Neuronal stem cell (in vitro differentiated cells): ENCODE results near the gene HNRNPK.

ENCODE experiments used
- DNase-seq: peaks from one replicate; pipeline ENCODE4 v3.0.0-alpha.2; 2013; ENCODE audit warnings: low spot score
- H2AFZ ChIP-seq: one replicate; pipeline ENCODE4 v1.6.1; 2013; ENCODE audit warnings: mild to moderate bottlenecking, low read length, inconsistent platforms
- H2AK5ac ChIP-seq: 2 replicates; pipeline ENCODE4 v1.6.1; 2013; ENCODE audit warnings: low read depth, mild to moderate bottlenecking, inconsistent platforms, low read length, moderate library complexity, mixed read lengths
- H2BK120ac ChIP-seq: 2 replicates; pipeline ENCODE4 v1.6.1; 2013; ENCODE audit warnings: low read depth, mild to moderate bottlenecking, inconsistent platforms, low read length, moderate library complexity, mixed read lengths
- H2BK12ac ChIP-seq: one replicate; pipeline ENCODE4 v1.6.1; 2013; ENCODE audit warnings: low read length, inconsistent platforms
- H2BK15ac ChIP-seq: 2 replicates; pipeline ENCODE4 v1.6.1; 2013; ENCODE audit warnings: mild to moderate bottlenecking, low read length, inconsistent platforms, mixed read lengths
- H2BK5ac ChIP-seq: one replicate; pipeline ENCODE4 v1.6.1; 2013; ENCODE audit warnings: inconsistent platforms, mild to moderate bottlenecking, low read length, moderate library complexity
- H3K14ac ChIP-seq: one replicate; pipeline ENCODE4 v1.6.1; 2013; ENCODE audit warnings: low read length, inconsistent platforms
- H3K18ac ChIP-seq: 2 replicates; pipeline ENCODE4 v1.6.1; 2013; ENCODE audit warnings: low read length, inconsistent platforms
- H3K23ac ChIP-seq: 2 replicates; pipeline ENCODE4 v1.6.1; 2013; ENCODE audit warnings: low read depth, mild to moderate bottlenecking, mixed read lengths, low read length, inconsistent platforms; ENCODE audit not compliant: poor library complexity
- H3K27ac ChIP-seq: replicated peaks from 3 replicates; pipeline ENCODE4 v1.5.1; 2013; ENCODE audit warnings: low read length, inconsistent platforms
- H3K27me3 ChIP-seq, 3 experiments: 2 replicates each; pipeline ENCODE4 v1.6.1; 2013; ENCODE audit warnings: low read length in 3 of 3, mild to moderate bottlenecking in 2 of 3, inconsistent platforms in 1 of 3, low read depth in 1 of 3, mixed read lengths in 1 of 3, moderate library complexity in 1 of 3; ENCODE audit not compliant: control insufficient read depth in 3 of 3, insufficient read depth in 3 of 3
- H3K36me3 ChIP-seq, 2 donors: replicated peaks in 1 of 2; 2 replicates each; pipeline ENCODE4 v1.6.1; 2013; ENCODE audit warnings: low read length in 2 of 2; ENCODE audit not compliant: control insufficient read depth in 2 of 2, insufficient read depth in 2 of 2
- H3K4ac ChIP-seq: 2 replicates; pipeline ENCODE4 v1.6.1; 2013; ENCODE audit warnings: inconsistent platforms, mild to moderate bottlenecking, low read length, moderate library complexity
- H3K4me1 ChIP-seq, 2 donors: 1 replicate in 1 of 2; 2 replicates in 1 of 2; pipeline ENCODE4 v1.6.1; 2013; ENCODE audit warnings: low read length in 2 of 2, low read depth in 1 of 2; ENCODE audit not compliant: control insufficient read depth in 2 of 2, insufficient read depth in 1 of 2
- H3K4me2 ChIP-seq: one replicate; pipeline ENCODE4 v1.6.1; 2013; ENCODE audit warnings: mild to moderate bottlenecking, low read length, inconsistent platforms; ENCODE audit not compliant: insufficient read depth, poor library complexity, severe bottlenecking
- H3K4me3 ChIP-seq, 2 donors: 2 replicates each; pipeline ENCODE4 v1.5.1; 2013; ENCODE audit warnings: low read length in 2 of 2, mild to moderate bottlenecking in 2 of 2, inconsistent platforms in 1 of 2, moderate library complexity in 1 of 2
- H3K79me1 ChIP-seq: one replicate; pipeline ENCODE4 v1.6.1; 2013; ENCODE audit warnings: low read depth, mild to moderate bottlenecking, inconsistent platforms, low read length, moderate library complexity
- H3K9ac ChIP-seq: one replicate; pipeline ENCODE4 v1.6.1; 2013; ENCODE audit warnings: mild to moderate bottlenecking, low read depth, low read length, inconsistent platforms; ENCODE audit not compliant: poor library complexity
- H3K9me3 ChIP-seq, 2 donors: replicated peaks in 1 of 2; 2 replicates each; pipeline versions ENCODE3 to v1.6.1; 2013; ENCODE audit warnings: low read length in 2 of 2, mild to moderate bottlenecking in 2 of 2, inconsistent platforms in 1 of 2, low read depth in 1 of 2, mixed read lengths in 1 of 2, moderate library complexity in 1 of 2; ENCODE audit not compliant: control insufficient read depth in 2 of 2, insufficient read depth in 1 of 2
- H4K8ac ChIP-seq: one replicate; pipeline ENCODE4 v1.6.1; 2013; ENCODE audit warnings: low read depth, mild to moderate bottlenecking, inconsistent platforms, low read length, moderate library complexity
- H4K91ac ChIP-seq: one replicate; pipeline ENCODE4 v1.6.1; 2013; ENCODE audit warnings: low read length, low read depth, mild to moderate bottlenecking, inconsistent platforms; ENCODE audit not compliant: poor library complexity
- WGBS, 2 donors: extraction: QIAGEN DNeasy Blood & Tissue Kit; methylation state at CpG; one replicate each; pipeline ENCODE4 v1.1.7; 2013; ENCODE audit warnings: missing lambda C conversion rate in 2 of 2, mixed read lengths in 1 of 2; ENCODE audit not compliant: insufficient read length in 2 of 2, insufficient replicate concordance in 1 of 2; ENCODE audit errors: extremely low coverage in 2 of 2; 5-methylcytosine and 5-hydroxymethylcytosine counted together

HNRNPK gene

DNA sequence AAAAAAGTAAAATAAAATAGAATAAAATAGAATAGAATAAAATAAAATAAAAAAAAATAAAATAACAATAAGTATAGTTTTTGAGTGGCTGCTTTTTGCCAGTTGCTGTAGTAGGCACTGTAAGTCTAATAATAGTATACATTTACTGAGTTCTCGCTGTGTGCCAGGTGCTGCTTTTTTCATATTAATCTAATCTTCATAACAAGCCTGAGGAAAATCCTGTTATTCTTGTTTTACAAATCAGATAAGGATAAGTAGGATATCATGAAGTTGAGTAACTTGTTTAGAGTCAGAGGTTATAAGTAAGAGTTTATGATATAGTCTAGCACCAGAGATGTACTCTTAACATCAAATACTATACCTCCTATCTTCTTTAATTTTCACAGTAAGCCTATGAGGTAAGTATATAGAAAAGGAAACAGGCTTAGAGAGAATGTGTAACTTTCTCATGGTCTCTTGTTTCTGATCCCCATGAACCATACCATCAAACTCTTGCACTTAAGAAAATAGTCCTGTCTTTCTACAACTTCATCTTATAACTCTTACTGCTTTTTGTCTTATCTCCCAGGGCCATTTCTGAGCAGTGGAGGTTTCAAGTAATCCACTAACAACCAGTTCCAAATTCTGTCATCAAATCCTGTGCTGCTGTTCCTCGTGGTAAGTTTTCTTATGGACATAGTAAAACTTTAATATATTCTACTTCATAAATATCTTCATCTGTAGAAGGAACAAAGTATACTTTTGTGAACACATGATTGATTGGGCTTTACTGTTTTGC is 19.3 kb upstream of the HNRNPK start:
- Histone ChIP-seq H4K91ac (no peak overlapping the region), H3K23ac (no peak overlapping the region), H3K27me3 (no peaks in the 10 kb centered on the region), H3K27ac (no peak overlapping the region), H2AK5ac (no peak overlapping the region), H3K4me2 (no peak overlapping the region), H2BK5ac (no peak overlapping the region), H2BK120ac (no peak overlapping the region), H4K8ac (no peak overlapping the region), H3K4ac (no peak overlapping the region), H3K4me1 (no peaks in the 10 kb centered on the region), H2AFZ (no peak overlapping the region), H2BK12ac (no peak overlapping the region), H3K14ac (no peak overlapping the region), H3K4me3 (no peak overlapping the region), H3K79me1 (peaks cover 4% of the 10 kb centered on the region), H3K9ac (no peak overlapping the region), H2BK15ac (no peak overlapping the region), H3K18ac (no peak overlapping the region), H3K9me3 (no peaks in the 10 kb centered on the region), H3K36me3 (peaks cover 8 to 87% of the 10 kb centered on the region in 2 donors)
- WGBS, 2 donors: no CpG with 5 or more reads among the region's 2 CpGs
- DNase-seq: no peak

DNA sequence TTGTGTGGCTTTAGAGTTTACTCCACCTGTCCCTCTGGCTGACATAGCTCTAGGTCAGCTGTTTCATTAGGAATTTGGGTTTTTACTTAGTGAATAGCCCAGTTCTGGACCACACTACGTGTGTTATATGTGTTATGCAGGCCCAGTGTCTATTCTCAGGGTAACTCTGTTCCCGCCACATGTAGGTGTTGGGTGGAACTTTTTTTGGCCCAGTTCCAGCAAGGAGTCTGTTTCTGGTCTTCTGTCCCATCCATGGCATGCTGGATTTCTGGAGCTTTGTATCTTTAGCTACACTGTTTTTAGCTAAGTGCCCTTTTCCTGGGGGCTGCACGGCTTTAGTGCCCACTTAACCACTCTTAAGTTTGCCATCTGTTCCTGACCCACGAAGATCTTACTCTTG is 16.1 kb upstream of the HNRNPK start:
- DNase-seq: no peak
- H4K8ac ChIP-seq: no peak overlapping the region
- H3K36me3 ChIP-seq: peaks cover 2 to 87% of the 10 kb centered on the region in 2 donors
- no peak overlapping the region for H2AK5ac ChIP-seq
- WGBS, 2 donors: no CpG with 5 or more reads among the region's 4 CpGs
- H3K79me1 ChIP-seq: peaks cover 4% of the 10 kb centered on the region
- no peak overlapping the region for H3K18ac ChIP-seq
- H2BK15ac ChIP-seq: no peak overlapping the region
- H3K4me2 ChIP-seq: no peak overlapping the region
- no peak overlapping the region for H3K23ac ChIP-seq
- H3K9me3 ChIP-seq: no peaks in the 10 kb centered on the region
- H2AFZ ChIP-seq: no peak overlapping the region
- no peak overlapping the region for H4K91ac ChIP-seq
- no peak overlapping the region for H2BK5ac ChIP-seq
- H3K14ac ChIP-seq: no peak overlapping the region
- no peaks in the 10 kb centered on the region for H3K4me1 ChIP-seq
- no peak overlapping the region for H3K9ac ChIP-seq
- H2BK120ac ChIP-seq: no peak overlapping the region
- H2BK12ac ChIP-seq: no peak overlapping the region
- no peak overlapping the region for H3K4ac ChIP-seq
- H3K27me3 ChIP-seq: no peaks in the 10 kb centered on the region
- H3K27ac ChIP-seq: no peak overlapping the region
- H3K4me3 ChIP-seq: no peak overlapping the region

DNA sequence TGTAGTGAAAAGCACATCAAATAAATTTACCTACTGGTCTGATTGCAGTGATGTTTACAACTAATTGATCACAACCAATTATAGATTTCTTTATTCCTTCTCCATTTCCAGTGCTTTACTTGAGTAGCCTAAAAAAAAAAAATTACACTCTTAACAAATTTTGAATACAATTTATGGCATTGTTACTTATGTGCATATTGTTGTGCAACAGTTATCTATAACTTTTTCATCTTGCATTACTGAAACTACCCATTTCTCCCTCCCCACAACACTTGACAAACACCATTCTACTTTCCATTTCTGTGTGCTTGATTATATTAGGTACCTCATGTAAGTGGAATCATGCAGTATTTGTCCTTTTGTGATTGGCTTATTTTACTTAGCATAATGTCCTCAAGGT is 12.9 kb upstream of the HNRNPK start:
- no peak overlapping the region for H2AK5ac ChIP-seq
- H2BK5ac ChIP-seq: no peak overlapping the region
- H2BK12ac ChIP-seq: no peak overlapping the region
- no peaks in the 10 kb centered on the region for H3K4me1 ChIP-seq
- H3K4ac ChIP-seq: no peak overlapping the region
- H2BK15ac ChIP-seq: no peak overlapping the region
- no peak overlapping the region for H2BK120ac ChIP-seq
- H3K4me3 ChIP-seq: no peak overlapping the region
- H3K27ac ChIP-seq: no peak overlapping the region
- H3K27me3 ChIP-seq: no peaks in the 10 kb centered on the region
- H3K9ac ChIP-seq: no peak overlapping the region
- H3K18ac ChIP-seq: no peak overlapping the region
- H3K23ac ChIP-seq: no peak overlapping the region
- H3K14ac ChIP-seq: no peak overlapping the region
- H2AFZ ChIP-seq: no peak overlapping the region
- H3K36me3 ChIP-seq: peaks cover 10 to 97% of the 10 kb centered on the region in 2 donors
- H4K8ac ChIP-seq: no peak overlapping the region
- H3K9me3 ChIP-seq: peaks cover 0 to 5% of the 10 kb centered on the region in 2 donors
- H4K91ac ChIP-seq: no peak overlapping the region
- DNase-seq: no peak
- H3K4me2 ChIP-seq: no peak overlapping the region
- H3K79me1 ChIP-seq: peaks cover 2% of the 10 kb centered on the region

DNA sequence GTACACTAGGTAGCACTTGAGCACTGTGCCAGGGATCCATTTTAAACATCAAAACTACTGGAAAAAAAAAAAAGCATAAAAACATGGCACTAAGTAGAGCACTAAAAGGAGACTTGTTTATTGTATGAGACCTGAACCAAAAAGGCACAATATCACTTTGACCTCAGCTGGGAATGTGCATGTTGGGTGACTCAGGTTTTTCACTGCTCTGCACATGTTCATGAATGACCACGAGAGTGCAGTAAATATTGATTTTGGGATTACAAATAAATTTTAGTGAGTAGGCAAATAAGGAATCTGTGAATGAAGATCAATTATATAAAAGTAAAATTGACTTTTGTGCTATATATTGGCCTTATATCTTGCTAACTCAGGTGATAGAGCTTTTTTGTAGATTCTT is 12.4 kb upstream of the HNRNPK start:
- Histone ChIP-seq H3K9me3 (peaks cover 0 to 5% of the 10 kb centered on the region in 2 donors), H2AK5ac (no peak overlapping the region), H3K18ac (no peak overlapping the region), H3K27me3 (no peaks in the 10 kb centered on the region), H4K8ac (no peak overlapping the region), H3K27ac (no peak overlapping the region), H3K9ac (no peak overlapping the region), H4K91ac (no peak overlapping the region), H3K4me3 (no peak overlapping the region), H2BK12ac (no peak overlapping the region), H3K79me1 (no peaks in the 10 kb centered on the region), H3K36me3 (peaks cover 9 to 97% of the 10 kb centered on the region in 2 donors), H2AFZ (no peak overlapping the region), H2BK5ac (no peak overlapping the region), H3K23ac (no peak overlapping the region), H3K4ac (no peak overlapping the region), H3K4me2 (no peak overlapping the region), H2BK120ac (no peak overlapping the region), H2BK15ac (no peak overlapping the region), H3K4me1 (no peaks in the 10 kb centered on the region), H3K14ac (no peak overlapping the region)
- DNase-seq: no peak
- no CpG with 5 or more reads among the region's 1 CpG for WGBS, 2 donors
